Endothelial cell of umbilical vein (primary cell): ENCODE measurements around the gene GBE1.

Experiments used
- POLR2A ChIP-seq: IDR thresholded peaks from 2 replicates; pipeline ENCODE4 v1.6.1; 2012; ENCODE audit warnings: low read depth, mild to moderate bottlenecking, control low read depth, low read length
- POLR2AphosphoS5 ChIP-seq: IDR thresholded peaks from 2 replicates; pipeline ENCODE4 v1.6.1; 2012; ENCODE audit warnings: low read depth, mild to moderate bottlenecking, control low read depth, low read length, moderate library complexity; ENCODE audit not compliant: insufficient read depth
- TF ChIP-seq, protein P1 (sequence below), 2 donors: IDR thresholded peaks; 1 replicate in 1 of 2; 2 replicates in 1 of 2; pipeline ENCODE4 v1.5.1; 2011; ENCODE audit warnings: low read length in 2 of 2, mild to moderate bottlenecking in 2 of 2, moderate library complexity in 2 of 2, control low read depth in 1 of 2, inconsistent platforms in 1 of 2, low read depth in 1 of 2; ENCODE audit not compliant: insufficient read depth in 1 of 2; ENCODE audit errors: extremely low read depth in 1 of 2

DNA sequence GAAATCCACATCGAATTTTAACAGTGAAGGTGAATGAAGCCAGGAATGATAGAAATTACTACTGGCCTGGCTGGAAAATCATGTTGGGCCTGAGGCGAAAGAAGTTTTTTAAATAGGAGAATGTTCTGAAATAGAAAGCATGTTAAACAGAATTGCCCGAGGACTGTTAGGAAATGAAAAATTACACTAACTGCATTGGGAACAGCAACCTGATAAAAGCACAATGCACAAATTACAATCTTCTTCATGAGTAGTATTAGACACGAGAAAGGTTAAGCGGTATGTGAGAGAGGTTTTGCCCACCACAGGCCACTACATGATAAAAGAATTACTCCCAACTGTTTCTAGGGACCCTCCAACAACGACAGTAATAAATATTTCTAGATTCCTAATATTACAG is 18.9 kb downstream of the GBE1 start:
- TF ChIP-seq, protein P1, sequence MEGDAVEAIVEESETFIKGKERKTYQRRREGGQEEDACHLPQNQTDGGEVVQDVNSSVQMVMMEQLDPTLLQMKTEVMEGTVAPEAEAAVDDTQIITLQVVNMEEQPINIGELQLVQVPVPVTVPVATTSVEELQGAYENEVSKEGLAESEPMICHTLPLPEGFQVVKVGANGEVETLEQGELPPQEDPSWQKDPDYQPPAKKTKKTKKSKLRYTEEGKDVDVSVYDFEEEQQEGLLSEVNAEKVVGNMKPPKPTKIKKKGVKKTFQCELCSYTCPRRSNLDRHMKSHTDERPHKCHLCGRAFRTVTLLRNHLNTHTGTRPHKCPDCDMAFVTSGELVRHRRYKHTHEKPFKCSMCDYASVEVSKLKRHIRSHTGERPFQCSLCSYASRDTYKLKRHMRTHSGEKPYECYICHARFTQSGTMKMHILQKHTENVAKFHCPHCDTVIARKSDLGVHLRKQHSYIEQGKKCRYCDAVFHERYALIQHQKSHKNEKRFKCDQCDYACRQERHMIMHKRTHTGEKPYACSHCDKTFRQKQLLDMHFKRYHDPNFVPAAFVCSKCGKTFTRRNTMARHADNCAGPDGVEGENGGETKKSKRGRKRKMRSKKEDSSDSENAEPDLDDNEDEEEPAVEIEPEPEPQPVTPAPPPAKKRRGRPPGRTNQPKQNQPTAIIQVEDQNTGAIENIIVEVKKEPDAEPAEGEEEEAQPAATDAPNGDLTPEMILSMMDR (IDR thresholded peaks at IDR 0.05; ENCODE audit: extremely low read depth in 1 of 2, insufficient read depth in 1 of 2, low read depth in 1 of 2, low read length in 2 of 2): no peak
- no peak for TF ChIP-seq POLR2A
- no peak for TF ChIP-seq POLR2AphosphoS5
